Measurements from ENCODE around the gene PMEL.
"Not testable (repeated sequence)": the region's sequence is repeated elsewhere in the genome, so short reads cannot be mapped to it uniquely, and the experiment has no call there.

The PMEL gene

DNA sequence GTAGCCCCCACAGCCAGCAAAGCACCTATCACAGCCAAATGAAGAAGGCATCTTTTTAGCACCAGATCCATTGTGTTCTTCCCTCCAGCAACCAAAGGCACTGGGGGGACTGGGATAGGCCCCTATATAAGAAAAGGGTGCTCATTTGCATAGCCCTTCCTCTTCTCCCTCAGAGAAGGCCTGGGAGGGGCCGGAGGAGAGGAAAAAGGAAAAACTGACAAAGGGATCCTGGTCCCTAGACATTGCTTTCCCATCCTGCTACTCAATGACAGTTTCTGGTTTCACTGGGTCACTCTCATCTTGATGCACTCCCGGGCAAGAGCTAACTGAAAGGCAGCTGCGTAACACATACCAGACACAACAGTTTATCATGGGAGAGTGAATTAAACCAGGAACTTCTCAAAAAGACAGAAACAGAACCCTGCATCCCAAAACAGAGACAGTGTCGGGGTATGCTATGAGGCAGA is at the start of gene PMEL:
PMEL (minus strand) TSS at position 102 of the 467 bp plus-strand sequence; CDS start at position 71, 31 bp downstream.
- DNase-seq (ENCODE audit: low read depth), result no peak

DNA sequence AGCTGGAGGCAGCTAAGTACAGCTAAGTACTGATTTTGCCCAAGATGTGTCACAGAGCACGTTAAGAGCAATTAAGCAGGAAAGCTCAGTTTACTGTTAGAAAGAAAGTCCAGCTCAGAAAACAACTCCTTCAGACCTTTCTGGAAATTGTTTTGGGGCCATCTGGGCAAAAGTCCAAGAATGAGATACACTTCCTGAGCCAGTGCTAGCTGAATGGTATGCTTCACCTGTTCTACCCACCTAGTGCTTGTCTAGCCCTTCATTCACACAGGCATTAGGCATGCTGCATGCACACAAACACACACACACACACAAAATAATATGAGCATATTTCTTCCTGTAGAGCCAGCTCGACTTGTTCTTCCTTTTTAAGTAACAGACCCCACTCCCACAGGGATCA is 48.4 kb upstream of the PMEL start:
- DNase-seq (ENCODE audit: low read depth), result no peak

GRCh38 chr12:56013482-56013881 is 47.6 kb upstream of the PMEL start:
- no peak for DNase-seq (ENCODE audit: low read depth)

DNA sequence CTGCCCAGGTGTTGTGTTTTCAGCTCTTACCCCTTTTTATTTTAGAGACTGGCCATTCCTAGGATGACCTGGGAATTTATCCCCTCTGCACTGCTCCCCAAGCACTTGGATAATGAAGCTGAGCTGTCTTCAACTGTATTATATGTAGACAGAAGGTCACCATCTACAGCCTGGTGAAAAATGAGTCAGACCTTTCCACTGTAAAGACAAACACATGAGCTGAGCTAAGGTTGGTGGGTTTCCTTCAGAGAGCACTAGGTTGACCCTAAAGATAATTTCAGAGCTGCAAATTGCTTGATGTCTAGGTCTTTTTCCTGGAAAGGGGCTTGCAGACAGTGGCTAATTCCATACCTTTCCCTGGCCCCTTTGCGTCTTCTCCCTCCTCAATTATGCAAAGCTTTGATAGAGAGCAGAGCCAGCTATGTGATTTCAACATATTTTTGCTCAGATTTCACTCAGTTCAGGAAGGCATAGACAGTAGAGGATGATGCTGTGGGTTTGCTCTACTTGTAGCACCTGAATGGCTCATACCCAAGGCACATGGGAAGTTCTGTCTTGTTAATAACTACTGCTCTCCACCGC is 45.8 kb upstream of the PMEL start:
- DNase-seq (ENCODE audit: low read depth), result no peak

DNA sequence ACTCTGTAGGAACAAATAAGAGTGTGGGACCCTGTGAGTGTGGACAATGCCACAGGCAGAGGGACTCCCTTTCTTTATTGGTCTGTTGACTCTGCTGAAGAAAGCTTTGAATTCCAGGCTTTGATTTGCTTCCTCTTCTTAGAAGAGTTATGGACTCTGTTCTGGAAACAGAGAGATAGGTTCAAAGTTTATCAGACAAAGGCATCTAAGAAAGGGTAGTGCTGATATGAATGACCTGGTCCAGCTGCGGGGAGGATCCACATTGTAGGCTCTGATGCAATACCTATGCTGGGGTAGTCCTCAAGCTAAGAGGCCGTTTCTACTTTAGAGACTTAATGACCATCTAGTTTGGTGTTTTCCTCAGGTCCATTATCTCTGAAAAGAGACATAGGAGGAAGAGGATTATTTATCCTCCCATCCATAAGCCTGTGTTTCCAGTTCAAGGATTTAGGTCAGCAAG is 44.3 kb upstream of the PMEL start:
- no peak for DNase-seq (ENCODE audit: low read depth)

DNA sequence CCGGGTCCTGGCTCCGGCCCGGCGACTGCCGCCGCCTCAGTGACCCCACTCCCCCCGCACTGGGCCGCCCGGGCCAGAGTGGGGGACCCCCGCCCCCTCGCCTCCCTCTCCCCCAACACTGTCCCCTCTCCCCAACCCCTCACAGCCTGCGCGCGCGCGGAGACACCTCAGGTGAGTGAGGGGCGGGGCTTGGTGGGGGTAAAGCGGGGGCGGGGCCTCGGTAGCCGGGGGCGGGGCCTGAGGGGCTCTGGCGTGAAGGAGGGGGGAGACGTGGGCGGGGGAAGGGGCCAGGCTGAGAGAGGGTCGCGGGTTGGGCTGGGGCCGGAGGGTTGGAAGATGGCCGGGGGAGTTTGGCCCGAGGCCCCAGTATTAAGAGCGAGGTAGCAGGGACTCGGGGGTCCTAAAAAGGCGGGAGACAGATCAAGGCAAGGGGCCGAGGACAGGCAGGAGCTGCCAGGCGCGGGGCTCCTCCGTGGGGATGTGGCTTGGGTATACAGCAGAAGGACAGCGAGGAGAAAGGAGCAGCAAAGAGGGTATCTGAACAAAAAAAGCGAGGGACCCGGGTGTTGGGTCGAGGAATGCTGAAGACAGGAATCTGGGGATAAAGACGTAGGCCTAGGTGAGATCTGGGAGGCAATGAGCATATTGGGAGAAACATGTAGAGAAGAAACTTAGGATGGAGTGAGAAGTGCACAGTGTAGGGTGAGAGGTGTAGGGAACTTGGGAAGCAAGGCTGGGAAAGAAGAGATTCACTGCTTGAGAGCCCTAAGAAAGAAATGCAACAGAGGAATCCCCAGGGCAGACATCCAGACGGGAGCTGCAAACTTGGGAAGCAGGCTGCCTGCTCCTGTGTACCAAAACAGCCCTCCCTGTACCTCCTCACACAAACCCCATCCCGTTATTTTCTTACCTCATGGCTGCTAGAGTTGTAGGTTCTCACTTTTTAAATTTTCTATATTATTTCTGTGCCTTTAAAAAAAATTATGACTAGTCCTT is 42.0 kb upstream of the PMEL start:
- peak; percentile 55 for DNase-seq (ENCODE audit: low read depth)

DNA sequence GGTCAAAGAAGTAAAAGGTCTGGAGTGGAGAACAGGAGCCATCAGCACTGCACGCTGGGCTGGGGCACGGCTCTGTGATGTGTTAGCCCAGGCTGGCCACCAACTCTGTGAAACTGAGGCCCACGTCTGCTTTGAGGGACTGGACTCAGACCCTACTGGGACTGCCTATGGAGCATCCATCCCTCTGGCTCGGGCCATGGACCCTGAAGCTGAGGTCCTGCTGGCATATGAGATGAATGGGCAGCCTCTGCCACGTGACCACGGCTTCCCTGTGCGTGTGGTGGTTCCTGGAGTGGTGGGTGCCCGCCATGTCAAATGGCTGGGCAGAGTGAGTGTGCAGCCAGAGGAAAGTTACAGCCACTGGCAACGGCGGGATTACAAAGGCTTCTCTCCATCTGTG is 38.4 kb upstream of the PMEL start:
- DNase-seq (ENCODE audit: low read depth), result no peak

DNA sequence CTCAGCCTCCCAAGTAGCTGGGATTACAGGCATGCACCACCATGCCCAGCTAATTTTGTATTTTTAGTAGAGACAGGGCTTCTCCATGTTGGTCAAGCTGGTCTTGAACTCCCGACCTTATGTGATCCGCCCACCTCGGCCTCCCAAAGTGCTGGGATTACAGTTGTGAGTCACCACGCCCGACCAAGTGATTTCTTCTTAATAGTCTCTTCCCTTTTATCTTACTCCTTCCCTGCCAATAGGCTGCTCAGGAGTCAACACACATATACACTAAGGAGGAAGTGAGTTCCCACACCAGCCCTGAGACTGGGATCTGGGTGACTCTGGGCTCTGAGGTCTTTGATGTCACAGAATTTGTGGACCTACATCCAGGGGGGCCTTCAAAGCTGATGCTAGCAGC is 37.5 kb upstream of the PMEL start:
- not testable (repeated sequence) for DNase-seq (ENCODE audit: low read depth)

DNA sequence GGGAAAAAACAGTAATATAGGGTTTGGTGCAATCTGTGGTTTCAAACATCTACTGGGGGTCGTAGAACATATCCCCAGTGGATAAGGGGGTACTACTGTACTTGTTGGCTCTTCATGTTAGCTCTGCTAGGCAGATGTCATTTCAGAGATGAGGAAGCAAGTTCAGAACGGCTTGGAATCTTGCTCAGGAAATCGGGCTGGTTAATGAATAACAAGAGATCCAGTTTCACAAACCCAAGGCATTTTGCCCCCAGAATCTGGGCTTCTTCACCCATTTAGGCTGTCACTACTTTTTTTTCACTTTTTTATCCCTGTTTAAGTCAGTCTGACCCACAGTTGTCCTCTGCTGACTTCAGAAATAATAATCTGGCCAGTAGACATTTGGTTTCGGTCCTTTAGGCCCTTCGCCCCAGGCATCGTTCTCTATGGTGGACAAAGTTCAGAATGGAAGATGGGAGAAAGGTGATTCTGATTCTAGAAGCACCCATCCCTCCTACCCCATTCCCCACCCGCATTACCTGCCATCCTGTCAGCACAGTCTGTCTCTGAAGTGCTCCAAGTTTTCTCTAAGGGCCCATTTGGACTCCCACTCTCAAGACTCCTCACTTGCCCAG is 35.8 kb upstream of the PMEL start:
- DNase-seq (ENCODE audit: low read depth), result no peak

DNA sequence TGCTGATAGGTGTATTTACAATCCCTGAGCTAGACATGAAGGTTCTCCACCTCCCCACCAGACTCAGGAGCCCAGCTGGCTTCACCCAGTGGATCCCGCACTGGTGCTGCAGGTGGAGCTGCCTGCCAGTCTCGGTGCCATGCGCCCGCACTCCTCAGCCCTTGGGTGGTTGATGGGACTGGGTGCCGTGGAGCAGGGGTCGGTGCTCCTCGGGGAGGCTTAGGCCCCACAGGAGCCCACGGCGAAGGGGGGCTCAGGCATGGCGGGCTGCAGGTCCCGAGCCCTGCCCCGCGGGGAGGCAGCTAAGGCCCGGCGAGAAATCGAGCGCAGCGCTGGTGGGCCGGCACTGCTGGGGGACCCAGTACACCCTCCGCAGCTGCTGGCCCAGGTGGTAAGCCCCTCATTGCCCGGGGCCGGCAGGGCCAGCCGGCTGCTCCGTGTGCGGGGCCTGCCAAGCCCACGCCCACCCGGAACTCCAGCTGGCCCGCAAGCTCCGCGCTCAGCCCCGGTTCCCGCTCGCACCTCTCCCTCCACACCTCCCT is 34.2 kb upstream of the PMEL start:
- DNase-seq (ENCODE audit: low read depth), result not testable (repeated sequence)

GRCh38 chr12:55999522-55999921 is 33.7 kb upstream of the PMEL start:
- DNase-seq (ENCODE audit: low read depth), result not testable (repeated sequence)

DNA sequence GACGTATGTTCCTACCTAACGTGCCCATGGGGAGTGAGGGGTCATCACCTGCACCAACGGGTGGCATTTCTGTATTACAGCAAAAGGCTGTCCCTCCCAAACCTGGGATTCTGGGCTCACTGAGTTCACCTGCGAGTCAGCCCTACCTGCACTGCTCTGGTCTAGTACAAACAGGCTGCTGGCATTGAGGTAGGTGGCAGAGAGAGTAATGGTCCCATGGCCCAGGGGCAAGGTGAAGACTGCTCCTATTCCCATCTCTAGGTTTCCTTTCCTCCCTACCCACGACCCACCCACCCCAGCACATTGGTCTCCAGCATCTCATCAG is 31.7 kb upstream of the PMEL start:
- DNase-seq (ENCODE audit: low read depth), result no peak

DNA sequence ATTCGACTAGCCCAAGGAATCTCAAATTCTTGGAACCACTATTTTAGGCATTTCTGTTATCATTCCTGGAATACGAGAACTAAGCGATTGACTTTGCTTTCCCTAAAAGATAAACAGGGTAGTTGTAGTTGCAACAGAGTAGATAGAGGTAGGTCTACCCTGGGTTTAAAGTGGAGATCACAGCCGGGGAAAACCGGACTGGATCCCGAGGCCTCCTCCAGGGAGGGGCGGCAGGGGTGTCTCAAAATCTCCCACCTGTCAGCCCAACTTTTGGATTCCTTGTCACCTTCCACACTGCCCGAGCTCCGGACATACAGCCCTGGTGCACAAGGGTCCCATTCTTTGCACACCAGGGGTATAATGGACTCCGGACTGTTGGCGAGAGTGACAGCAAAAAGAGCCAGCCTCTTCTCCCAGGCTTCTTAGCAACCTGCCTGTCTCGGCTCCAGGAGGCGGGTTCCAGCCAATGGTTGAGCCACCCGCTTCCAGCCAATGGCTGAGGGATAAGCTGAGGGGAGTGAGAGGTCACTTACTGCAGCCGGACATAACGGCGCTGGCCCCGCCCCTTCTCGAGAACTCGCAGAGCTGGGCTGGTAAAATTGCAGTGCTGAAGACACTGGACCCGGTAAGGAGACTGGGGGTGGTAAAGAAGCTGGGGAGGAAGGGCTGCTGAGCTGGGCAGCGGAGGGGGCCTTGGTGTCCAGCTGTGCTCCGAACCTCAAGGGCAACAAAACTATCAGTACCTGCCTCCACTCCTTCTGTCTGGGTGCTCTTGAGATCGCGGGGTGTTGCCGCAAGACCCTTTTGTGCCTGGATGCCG is 31.1 kb upstream of the PMEL start, which contains the start of gene SUOX:
SUOX (plus strand) TSS at position 562 of the 820 bp plus-strand sequence. CDS start 4,946 bp downstream, outside the sequence.
- no peak for DNase-seq (ENCODE audit: low read depth)

DNA sequence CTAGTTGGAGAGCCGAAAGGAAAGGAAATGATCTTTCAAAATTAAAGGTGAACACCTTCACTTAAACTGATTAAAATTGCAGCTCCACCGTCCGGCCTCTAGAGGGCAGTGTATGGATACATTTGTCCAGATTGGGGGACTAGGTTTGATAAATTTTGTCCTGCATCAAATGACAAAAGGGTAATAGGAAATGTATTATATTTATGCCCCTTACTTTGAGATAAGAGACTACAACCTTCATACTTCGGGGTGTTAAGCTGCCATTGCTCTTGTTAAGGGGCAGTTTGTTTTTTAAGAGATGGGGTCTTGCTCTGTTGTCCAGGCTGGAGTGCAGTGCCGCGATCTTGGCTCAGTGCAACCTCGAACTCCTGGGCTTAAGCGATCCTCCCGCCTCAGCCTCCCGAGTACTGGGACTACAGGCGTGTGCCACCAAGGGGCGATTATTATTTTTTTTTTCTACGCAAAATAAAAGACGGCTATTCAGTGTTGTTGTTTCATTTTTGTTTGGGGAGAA is 30.4 kb upstream of the PMEL start:
- peak; percentile 53 for DNase-seq (ENCODE audit: low read depth)

DNA sequence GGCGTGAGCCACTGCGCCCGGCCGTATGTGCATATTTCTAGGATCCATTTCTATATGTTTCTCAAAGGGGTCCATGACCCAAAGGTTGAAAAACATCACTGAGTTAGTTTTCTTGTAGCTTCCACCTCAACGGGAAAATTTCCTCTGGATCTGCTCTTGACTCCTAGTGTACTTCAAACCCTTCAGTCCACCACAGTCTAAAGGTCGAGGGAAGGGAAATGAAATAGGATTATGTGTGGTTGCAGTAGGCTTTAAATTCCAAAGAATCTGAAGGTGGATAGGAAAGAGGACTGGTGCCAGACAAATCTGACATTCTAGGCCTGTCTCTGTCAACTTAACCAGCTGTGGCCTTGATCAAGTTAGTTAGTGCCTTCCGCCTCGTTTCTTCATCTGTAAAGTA is 29.5 kb upstream of the PMEL start:
- DNase-seq (ENCODE audit: low read depth), result no peak

- no peak for DNase-seq (ENCODE audit: low read depth)
Measured at GRCh38 chr12:55993230-55993853, 27.5 kb upstream of the PMEL start.

DNA sequence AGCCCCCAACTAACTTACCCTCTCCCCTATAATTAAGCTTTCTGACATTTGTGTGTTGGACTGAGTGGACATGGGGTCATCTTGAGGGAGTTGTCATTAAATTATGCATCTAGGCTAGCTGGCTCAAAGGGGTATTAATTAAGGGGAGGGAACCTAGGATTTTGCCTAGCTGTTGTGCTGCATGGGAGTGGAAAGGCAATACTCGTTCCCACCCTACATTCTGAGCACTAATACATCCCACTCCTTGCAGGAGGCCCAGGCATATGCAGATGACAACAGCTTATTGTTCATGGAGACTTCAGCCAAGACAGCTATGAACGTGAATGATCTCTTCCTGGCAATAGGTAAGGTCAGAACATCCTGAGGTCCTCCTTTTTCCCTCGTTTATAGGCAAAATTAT is 25.3 kb upstream of the PMEL start:
- DNase-seq (ENCODE audit: low read depth), result no peak

DNA sequence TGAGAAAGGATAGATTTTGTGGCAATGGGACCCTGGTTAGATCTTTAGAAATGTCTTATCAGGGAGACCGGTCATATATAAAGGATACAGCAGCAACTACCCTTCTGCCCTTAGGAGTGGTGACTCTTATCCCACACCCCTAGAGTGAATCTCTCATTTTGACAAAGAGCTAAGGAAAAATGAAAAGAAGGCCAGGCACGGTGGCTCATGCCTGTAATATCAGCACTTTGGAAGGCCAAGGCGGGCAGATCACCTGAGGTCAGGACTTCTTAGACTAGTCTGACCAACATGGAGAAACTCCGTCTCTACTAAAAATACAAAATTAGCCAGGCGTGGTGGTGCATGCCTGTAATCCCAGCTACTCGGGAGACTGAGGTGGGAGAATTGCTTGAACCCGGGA is 20.1 kb upstream of the PMEL start:
- DNase-seq (ENCODE audit: low read depth), result not testable (repeated sequence)

- no peak for DNase-seq (ENCODE audit: low read depth)
Measured at GRCh38 chr12:55985341-55985740, 19.5 kb upstream of the PMEL start.

- no peak for DNase-seq (ENCODE audit: low read depth)
Measured at GRCh38 chr12:55984861-55985260, 19.0 kb upstream of the PMEL start.

Data from activated gamma-delta T cell treated with anti-CD3 and anti-CD28 coated beads, Interleukin-2, amount 50 U/mL, for 16 hours (primary cell).